Stimulated activated CD4-positive, alpha-beta T cell treated with anti-CD3 and anti-CD28 coated beads, TNF-alpha, amount 100 ng/mL, for 48 hours (primary cell): Measurements from ENCODE around the gene FAM53B.
"Not testable (repeated sequence)": the region's sequence is repeated elsewhere in the genome, so short reads cannot be mapped to it uniquely, and the experiment has no call there.

ENCODE experiments used
- DNase-seq, 3 donors: peaks; one replicate each; pipeline ENCODE4 v3.0.0-alpha.2; 2020; ENCODE audit warnings: low read depth in 3 of 3

FAM53B gene, protein sequence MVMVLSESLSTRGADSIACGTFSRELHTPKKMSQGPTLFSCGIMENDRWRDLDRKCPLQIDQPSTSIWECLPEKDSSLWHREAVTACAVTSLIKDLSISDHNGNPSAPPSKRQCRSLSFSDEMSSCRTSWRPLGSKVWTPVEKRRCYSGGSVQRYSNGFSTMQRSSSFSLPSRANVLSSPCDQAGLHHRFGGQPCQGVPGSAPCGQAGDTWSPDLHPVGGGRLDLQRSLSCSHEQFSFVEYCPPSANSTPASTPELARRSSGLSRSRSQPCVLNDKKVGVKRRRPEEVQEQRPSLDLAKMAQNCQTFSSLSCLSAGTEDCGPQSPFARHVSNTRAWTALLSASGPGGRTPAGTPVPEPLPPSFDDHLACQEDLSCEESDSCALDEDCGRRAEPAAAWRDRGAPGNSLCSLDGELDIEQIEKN

DNA sequence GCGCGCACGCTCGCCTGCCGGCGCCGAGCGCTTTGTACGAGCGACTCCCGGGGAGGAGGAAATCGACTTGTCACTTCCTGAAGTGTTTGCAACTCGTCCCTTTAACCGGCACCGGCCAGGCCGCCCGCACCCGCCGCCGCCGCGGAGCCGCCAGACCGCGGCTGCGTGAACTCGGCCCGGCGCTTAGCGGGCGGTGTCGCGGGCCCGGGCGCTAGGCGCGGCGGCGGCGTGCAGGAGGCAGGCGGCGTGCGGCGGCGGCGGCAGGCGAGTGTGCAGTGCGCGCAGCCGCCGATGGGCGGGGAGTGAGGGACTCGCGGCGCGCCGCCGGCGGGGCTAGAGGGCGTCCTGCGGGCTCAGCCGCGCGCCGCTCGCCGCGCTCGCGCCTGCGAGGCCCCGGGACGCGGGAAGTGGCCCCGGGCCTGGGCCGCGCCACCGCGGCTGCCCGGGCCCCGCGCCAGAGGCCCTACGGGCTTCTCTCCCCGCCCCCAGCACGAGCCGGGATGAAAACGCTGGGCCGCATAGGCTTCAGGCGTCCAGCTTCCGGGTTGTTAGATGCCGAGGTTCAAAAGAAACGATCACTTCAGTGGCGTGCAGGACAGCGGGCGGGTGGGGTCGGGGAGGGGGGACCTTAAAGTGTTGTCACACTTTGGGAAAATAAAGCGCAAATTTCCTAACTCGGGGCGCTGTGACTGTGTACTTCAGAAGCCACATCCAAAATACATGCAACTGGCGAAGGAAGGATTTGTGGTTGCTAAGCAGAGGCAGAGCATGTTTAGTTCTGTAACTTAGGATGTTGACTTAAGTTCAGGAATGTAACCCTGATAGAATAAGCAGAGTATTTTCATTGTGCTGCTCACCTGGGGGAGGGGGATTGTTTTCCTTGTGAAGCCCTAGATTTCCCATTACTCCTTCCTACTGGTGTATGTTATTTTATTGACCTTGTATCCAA, at the start of gene FAM53B:
TSS of gene FAM53B (minus strand) at position 277 of the 949 bp plus-strand sequence. CDS start 37,665 bp downstream, outside the sequence.
- peak; percentile 51 to 75 (median 63) for DNase-seq

DNA sequence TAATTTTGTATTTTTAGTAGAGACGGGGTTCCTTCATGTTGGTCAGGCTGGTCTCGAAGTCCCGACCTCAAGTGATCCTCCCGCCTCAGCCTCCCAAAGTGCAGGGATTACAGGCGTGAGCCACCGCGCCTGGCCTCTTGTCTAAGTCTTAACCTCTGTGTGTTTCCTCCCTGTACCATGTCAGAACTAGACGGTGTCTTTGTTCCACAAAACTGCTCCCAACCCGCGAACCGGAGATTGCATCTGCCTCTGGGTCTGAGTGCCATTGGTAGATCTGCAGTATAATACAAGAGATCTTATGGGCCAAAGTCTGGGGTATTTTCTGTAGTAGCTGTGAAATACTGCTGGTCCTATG, 48.8 kb upstream of the FAM53B start:
- DNase-seq = no peak

DNA sequence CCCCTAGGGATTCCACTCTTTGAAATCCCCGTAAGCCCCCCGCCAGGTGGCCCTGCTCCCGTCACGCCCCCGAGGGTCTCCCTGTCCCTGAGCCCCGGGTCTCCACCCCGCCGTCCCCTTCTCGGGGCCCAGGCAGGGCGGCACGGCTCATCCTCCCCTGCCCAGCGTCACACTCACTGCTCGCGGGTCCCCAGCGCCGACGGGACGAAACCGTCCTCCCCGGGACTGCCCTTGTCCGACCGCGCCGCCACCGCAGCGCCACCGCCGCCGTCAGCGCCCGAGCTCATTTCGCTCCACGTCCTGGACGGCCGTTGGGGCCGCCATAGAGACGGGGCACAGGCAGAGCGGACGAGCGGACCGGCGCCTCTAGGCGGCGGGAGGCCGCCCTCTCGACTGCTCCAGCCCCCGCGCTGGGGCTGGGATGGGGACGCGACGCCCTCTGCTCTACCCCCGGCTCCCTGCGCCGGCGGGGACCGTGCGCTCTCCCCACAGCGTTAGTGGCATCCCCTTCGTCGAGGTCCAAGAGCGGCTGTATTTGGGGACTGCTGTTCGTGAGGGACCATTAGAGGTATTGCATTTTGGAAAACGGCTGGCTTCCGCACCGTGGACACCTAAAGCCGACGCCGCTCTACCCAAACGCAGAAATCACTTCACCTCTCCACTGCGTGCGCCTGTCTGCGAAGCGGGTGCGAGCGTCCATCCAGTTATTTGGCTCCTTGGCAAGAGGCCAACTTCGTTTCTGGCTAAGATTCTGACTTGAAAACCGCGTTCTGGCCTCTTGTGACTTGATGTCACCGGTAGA, 47.6 kb upstream of the FAM53B start, which contains the start of gene EEF1AKMT2:
TSS of gene EEF1AKMT2 (minus strand) at position 341 of the 802 bp plus-strand sequence. CDS start at position 287, 54 bp downstream.
- DNase-seq = peak; percentile 60 to 74 (median 69)

DNA sequence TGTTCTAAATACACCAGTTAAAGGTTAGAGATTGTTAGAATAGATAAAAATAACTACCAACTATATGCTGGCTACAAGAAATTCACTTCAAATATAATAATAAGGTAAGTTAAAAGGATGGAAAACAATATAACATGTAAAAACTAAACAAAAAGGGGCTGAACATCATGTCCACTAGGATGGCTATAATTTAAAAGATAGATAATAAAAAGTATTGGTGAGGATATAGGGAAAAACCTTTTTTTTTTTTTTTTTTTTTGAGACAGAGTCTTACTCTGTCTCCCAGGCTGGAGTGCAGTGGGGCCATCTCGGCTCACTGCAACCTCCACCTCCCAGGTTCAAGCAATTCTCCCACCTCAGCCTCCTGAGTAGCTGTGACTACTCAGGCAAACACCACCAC, 38.7 kb upstream of the FAM53B start:
- DNase-seq = not testable (repeated sequence)

DNA sequence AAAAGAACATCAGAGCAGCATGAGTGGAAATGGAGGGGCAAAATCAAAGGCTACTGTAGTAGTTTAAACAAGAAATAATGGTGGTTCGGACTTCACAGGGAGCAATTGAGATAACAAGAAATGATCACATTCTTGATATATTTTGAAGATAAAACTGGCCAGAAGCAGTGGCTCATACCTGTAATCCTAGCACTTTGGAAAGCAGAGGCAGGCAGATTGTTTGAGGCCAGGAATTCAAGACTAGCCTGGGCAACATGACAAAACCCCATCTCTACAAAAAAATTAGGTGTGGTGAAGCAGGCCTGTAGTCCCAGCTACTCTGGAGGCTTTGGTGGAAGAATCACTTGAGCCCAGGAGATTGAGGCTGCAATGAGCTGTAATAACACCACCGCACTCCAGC, 24.6 kb upstream of the FAM53B start:
- DNase-seq = no peak

DNA sequence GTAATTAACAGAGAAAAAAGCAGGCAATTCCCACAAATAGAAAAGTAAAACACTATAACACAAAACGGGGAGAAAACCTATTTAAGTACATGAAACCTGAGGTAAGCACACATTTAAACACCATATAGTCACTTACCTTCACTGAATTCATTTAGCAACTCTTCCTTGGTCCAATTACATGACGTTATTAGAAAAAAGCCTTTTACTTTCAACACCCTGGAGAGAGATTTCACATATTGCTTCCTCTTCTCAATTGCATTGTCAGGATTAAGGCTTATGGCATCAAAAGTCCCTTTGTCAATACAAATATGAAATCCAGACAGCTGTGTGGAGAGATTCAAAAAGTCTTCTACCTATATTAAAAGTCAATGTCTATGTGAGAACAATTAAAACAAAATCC, 21.1 kb upstream of the FAM53B start:
- no peak for DNase-seq

DNA sequence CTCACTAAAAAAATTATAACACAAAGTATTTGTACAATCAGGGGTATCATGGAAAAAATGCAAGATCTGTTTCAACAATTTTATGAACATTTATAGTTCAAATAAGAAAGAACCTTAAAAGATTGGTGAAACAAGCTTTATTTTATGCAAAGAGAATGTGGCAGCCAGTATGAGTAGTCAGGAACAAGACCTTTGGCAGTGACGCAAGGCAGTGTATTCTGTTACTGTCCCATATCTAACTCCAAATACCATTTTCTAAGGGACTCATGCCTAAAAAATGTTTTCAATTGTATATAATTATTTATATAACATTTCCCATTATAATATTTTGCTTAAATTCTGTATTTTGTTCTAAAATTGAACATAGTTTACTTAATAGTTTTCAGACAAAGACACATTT, 19.1 kb upstream of the FAM53B start:
- DNase-seq = no peak

DNA sequence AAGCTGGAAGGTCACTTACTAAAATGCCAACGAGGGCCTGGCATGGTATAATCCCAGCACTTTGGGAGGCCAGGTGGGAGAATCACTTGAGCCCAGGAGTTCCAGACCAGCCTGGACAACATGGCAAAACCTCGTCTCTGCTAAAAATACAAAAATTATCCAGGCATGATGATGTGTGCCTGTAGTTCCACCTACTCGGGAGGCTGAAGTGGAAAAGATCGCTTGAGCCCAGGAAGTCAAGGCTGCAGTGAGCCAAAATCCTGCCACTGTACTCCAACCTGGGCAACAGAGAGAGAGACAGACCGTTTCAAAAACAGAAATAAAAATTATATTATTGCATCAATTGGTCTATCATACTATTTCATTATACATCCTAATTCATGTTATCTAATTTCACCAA, 18.1 kb upstream of the FAM53B start:
- no peak for DNase-seq

DNA sequence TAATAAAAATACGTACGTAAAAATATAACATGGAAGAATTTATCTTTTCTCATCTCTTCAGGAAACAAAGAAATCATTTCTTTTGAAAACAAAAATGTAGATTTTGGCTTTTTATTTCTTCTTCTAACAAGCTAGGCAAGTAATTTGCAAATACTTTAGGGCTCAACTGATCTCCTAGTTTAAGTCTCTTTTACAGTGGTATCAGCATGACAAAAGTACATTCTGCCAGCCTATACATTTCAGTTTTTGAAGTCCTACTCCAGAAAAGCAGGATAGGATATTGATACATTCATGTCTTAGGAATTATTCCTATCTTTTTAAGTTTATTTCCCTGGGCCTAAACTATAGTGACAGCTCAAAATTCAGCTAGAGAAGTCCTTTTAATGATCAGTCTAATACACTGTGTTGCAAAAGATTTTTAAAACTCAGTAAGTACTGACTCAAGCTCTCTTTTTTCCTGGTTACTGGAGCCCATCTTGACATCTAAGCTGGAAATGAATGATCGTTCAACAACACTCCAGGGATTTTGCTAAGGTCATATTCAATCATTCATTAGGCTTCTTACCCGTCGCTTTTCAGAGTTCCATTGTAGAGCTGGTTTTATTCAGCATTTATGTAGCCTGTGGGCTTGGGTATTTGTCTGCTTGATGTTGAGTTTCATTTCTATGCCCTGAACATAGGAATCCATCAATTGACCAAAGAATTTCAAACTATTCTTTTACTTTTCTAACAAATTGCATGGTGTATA, 12.2 kb upstream of the FAM53B start:
- no peak for DNase-seq

DNA sequence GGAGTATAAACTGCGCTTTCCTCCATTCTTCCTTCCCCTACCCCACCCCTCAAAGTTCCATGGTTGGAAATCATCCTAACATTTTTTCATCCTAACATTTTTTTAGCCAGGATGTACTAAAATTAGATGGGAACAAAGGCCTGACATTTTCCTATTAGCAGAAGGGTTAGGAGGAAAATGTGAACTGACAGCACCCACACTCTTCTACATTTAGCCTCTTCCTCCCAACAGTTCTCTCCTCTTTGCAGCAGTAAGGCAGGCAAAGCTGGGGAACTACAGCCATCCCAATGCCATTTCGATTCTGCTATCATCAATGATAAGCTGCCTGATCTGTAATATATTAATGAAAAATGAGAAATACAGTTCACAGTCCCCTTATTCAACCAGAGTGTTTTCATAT, 11.4 kb upstream of the FAM53B start:
- no peak for DNase-seq

DNA sequence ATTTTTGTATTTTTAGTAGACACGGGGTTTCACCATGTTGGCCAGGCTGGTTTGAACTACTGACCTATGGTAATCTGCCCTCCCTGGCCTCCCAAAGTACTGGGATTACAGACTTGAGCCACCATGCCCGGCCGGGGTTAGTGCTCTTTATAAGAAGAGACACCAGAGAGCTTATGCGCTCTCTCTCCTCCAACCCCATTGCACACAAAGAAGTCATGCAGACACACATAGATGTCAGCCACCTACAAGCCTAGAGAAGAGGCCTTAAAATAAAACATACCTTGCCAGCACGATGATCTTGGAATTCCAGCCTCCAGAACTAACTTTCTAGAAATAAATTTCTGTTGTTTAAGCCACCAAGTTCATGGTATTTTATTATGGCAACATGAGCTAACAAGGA, 10.0 kb upstream of the FAM53B start:
- DNase-seq = no peak

DNA sequence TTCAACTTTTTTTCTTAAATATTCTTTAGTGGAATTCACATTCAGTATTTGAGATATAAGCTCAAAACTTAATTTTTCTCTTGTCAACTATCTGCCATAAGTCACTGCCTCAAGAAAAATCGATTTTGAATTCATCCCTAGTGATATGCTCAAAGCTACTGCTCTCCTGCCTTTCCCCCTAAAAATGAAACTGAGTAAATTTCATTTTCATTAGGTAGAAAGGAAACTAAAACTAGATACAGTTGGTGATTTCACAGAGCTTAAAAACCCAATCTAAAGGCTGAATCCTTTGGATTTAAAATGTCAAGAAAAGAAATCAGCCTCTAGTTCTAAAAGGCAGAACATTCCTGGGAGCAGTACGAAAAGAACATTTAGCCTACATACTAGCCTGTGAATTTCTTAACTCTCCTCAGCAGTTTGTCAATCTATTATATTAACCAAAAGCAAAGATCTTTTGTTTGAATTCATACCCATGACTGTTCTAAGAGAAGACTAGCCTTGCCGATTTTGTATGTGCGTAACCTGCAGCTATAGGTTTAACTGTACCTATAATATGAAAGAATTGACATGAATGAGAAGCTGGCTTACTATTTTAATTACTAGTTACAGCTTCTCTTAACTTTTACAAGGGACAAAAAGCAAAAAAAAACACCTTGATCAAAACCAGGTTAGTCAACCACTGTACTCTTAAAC, 4.9 kb upstream of the FAM53B start:
- no peak for DNase-seq

DNA sequence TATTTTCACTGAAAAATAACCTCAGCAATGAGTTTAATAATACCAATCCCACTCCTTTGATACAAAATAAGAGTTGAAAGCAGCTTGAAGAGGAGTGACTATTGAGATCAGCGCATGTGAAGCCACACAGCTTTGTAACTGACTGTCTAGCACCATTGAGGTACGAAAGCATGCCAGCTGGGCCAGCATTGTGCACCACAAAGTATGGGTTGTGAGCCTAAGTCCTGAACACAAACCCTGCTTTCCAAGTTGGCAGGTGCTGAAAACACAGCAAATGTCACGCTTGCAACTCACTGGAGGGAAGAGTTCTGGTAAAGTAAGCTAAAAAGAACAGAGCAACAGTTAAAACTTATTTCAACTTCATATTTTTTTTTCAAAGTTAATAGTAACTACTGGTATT, 4.0 kb upstream of the FAM53B start:
- no peak for DNase-seq

DNA sequence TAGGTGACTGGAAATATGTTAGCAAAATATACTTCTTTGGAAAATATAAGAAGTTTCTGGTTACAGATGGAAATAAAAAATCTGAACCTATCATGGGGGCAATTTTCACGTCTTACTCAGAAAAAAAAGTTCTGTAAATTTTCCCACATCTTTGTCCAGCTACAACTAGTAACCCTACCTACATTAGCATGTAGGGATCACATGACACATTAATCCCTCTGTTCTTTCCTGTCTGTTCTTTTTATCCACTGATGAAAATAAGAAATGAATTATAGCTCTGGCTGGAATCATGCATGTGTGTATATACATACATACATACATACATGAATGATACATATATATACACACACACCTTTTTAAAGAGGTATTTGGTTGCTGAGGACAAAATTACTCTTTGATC, 3.6 kb upstream of the FAM53B start:
- DNase-seq = no peak

DNA sequence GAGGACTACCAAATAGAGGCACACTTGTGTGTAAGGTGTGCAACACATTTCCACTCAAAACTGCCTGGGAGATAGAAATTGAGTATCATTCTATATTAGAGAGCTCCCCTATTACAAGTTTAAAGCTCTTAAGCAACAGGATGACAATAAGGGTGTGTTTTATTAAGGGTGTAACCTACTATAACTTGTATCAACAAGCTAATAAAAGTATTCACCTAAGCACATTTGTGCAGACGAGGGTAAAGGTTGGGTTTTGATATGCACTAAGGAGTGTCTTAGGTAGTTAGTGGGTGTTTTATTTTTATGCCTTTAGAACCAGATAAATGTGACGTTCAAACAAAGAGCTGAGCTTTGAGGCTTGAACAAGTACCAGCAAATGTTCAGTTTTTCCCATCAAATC, 2.8 kb upstream of the FAM53B start:
- no peak for DNase-seq

DNA sequence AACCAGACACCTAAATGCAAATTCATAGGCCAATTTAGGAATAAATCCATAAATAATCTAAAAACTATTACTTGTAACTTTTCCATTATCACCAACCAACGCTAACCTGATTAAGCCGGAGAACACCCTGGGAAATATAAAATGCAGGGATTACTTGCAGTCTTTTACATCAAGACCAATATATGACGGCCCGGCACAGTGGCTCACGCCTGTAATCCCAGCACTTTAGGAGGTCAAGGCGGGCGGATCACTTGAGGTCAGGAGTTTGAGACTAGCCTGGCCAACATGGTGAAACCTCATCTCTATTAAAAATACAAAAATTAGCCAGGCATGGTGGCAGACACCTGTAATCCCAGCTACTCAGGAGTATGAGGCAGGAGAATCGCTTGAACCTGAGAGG, 2.3 kb upstream of the FAM53B start:
- DNase-seq = not testable (repeated sequence)

DNA sequence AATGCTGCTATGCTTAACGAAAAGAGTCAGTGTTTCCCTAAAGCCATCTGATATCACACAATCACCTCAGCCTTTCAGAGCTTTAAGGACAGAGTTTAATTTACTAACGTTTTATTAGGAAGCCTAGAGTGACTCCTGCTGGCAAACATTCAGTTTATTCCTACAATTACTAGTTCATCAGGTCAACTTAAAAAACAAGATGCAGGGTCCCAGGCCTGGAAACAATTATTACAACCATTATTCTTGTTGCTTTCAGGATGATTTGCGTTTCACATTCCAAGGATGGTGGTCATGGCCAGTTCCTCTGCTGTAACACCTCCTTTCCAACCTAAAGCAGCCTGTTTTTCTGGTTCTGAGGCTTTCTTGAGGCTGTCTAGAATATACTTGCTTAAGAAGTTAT, 1.5 kb upstream of the FAM53B start:
- DNase-seq = no peak

DNA sequence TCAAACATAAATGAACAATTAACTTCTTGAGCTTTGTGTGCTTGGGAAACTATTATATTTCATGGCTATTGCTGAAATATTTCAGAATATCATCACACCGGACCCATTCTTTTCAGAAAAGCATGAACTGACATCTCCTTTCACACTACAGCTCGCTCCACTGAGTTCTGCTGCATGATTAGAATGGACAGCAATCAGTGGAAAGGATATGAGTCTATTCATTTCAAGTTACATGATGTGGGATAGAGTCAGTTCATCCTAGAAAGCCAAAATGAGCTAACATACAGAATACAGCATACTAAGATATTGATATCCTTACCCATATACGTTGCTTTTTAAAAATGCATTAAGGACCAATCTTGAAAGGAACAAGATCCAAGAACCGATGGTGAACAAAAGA, 1.1 kb upstream of the FAM53B start:
- DNase-seq = no peak

DNA sequence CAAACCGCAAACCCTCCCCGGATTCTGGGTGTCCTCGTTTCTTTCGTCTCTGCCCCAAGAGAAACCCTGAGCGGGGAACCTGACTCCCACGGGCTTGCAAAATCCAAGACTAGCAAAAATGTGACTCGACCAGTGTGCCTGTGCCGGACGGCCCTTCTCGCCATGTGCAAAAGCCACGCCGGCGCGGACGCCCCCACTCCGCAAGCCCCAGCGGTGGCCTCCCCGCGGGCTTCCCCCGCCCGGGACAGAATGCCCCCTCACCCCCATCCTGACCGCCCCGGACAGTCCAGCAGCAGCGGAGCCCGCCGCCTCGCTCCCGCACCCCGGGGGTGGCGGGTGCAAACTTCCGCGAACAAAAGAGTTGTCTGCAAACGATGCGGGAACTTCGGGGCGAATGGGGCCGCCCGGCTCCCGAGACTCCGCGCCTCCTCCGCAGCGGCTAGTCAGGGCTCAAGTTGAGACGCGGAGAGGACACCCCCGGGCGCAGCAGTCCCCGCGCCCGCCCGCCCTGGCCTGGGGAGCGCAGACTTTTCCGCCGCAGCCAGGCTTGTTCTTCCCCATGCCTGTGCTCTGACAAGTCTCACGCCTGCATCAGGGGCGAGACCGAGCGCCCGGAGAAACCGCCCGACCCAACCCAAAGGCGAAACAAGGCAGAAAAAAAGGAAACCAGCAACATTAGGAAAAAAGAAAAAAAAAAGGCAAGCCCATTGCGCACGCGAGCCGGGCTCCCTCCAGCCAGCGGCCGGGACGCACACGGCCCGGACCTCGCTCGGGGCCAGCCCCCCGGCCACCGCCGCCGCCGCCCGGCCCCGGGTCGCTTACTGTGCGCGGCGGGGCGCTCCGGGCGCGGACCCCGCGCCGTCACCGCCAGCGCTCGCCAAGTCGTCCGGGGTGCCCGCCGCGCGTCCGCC, 732 bp downstream of the FAM53B start:
- DNase-seq = no peak
